ENCODE data around the gene CCL23.

- TF ChIP-seq POLR2A (IDR thresholded peaks at IDR 0.05), result no peak
- no peak for TF ChIP-seq CTCF (IDR thresholded peaks at IDR 0.05)
- no peak for TF ChIP-seq POLR2AphosphoS5 (IDR thresholded peaks at IDR 0.05)
Observed at GRCh38 chr17:36027761-36028160, 10.0 kb upstream of the CCL23 start.
